HepG2 (cell line): Measurements from ENCODE around the gene EPC1. TPM values are rescaled to one million over a fixed set of nuclear protein-coding genes. Genes with fewer than 3 reads are reported as not detected.

Experiments used
- CBFB ChIP-seq: sonication (generic); formaldehyde crosslinking; IDR thresholded peaks from 2 replicates; pipeline ENCODE4 v1.4.0; 2020; ENCODE audit warnings: missing genetic modification reagents
- FOXC1 ChIP-seq: sonication (generic); formaldehyde crosslinking; IDR thresholded peaks from 2 replicates; pipeline ENCODE4 v1.8.0; 2022; ENCODE audit warnings: mild to moderate bottlenecking, missing genetic modification reagents, borderline replicate concordance
- HES4 ChIP-seq: sonication (generic); formaldehyde crosslinking; IDR thresholded peaks from 2 replicates; pipeline ENCODE4 v1.9.0; 2021; ENCODE audit warnings: mild to moderate bottlenecking, missing genetic modification reagents, borderline replicate concordance
- PAF1 ChIP-seq: IDR thresholded peaks from 2 replicates; pipeline ENCODE4 v1.6.1; 2016; ENCODE audit warnings: missing genetic modification reagents, missing compliant biosample characterization
- PHF5A ChIP-seq: IDR thresholded peaks from one replicate; pipeline ENCODE4 v1.6.1; 2018; ENCODE audit warnings: low read depth, missing genetic modification reagents; ENCODE audit not compliant: unreplicated experiment
- POLR2AphosphoS5 ChIP-seq: IDR thresholded peaks from 2 replicates; pipeline ENCODE4 v1.6.1; 2012; ENCODE audit warnings: low read depth, low read length
- PRPF4 ChIP-seq: fragments of 200-400 bp; formaldehyde crosslinking; IDR thresholded peaks from 2 replicates; pipeline ENCODE4 v1.6.1; 2016; ENCODE audit warnings: low read length, low read depth; ENCODE audit not compliant: poor library complexity, severe bottlenecking
- SIN3A ChIP-seq: IDR thresholded peaks from 2 replicates; pipeline ENCODE4 v1.6.1; 2011; ENCODE audit warnings: low read depth, mild to moderate bottlenecking, control low read depth, low read length, borderline replicate concordance
- SIX1 ChIP-seq: sonication (generic); formaldehyde crosslinking; IDR thresholded peaks from 2 replicates; pipeline ENCODE4 v1.4.0; 2020; ENCODE audit warnings: missing genetic modification reagents, borderline replicate concordance
- TAF1 ChIP-seq: sonication (generic); formaldehyde crosslinking; IDR thresholded peaks from 2 replicates; pipeline ENCODE4 v1.4.0; 2020; ENCODE audit warnings: missing genetic modification reagents
- TBL1XR1 ChIP-seq: fragments of 150-350 bp; IDR thresholded peaks from 2 replicates; pipeline ENCODE4 v1.6.1; 2014; ENCODE audit warnings: borderline replicate concordance, low read length; ENCODE audit not compliant: partially characterized antibody
- TEAD2 ChIP-seq: sonication (generic); formaldehyde crosslinking; IDR thresholded peaks from 2 replicates; pipeline ENCODE4 v1.9.0; 2021; ENCODE audit warnings: missing genetic modification reagents
- TERF1 ChIP-seq: sonication (generic); formaldehyde crosslinking; IDR thresholded peaks from 2 replicates; pipeline ENCODE4 v1.8.0; 2022; ENCODE audit warnings: mild to moderate bottlenecking, missing genetic modification reagents, moderate library complexity
- USF2 ChIP-seq, 2 experiments: sonication (generic) in 1 of 2; formaldehyde crosslinking in 1 of 2; IDR thresholded peaks; 2 replicates each; pipeline versions ENCODE4 v1.5.1 to v1.6.1; 2011 to 2020; ENCODE audit warnings: borderline replicate concordance in 1 of 2, low read depth in 1 of 2, low read length in 1 of 2, mild to moderate bottlenecking in 1 of 2, missing genetic modification reagents in 1 of 2, moderate library complexity in 1 of 2
- ZFP36L1 ChIP-seq: sonication (generic); formaldehyde crosslinking; IDR thresholded peaks from 2 replicates; pipeline ENCODE4 v1.8.0; 2022; ENCODE audit warnings: mild to moderate bottlenecking, missing genetic modification reagents, moderate library complexity
- ZNF468 ChIP-seq: sonication (generic); formaldehyde crosslinking; IDR thresholded peaks from 2 replicates; pipeline ENCODE4 v1.8.0; 2022; ENCODE audit warnings: mild to moderate bottlenecking, moderate library complexity, missing genetic modification reagents
- ZNF543 ChIP-seq: sonication (generic); formaldehyde crosslinking; IDR thresholded peaks from 2 replicates; pipeline ENCODE4 v1.4.0; 2020; ENCODE audit warnings: mild to moderate bottlenecking, missing genetic modification reagents
- ZNF557 ChIP-seq: sonication (generic); formaldehyde crosslinking; IDR thresholded peaks from 2 replicates; pipeline ENCODE4 v1.4.0; 2020; ENCODE audit warnings: missing genetic modification reagents
- ZNF607 ChIP-seq: sonication (generic); formaldehyde crosslinking; IDR thresholded peaks from 2 replicates; pipeline ENCODE4 v1.5.1; 2020; ENCODE audit warnings: missing genetic modification reagents, mild to moderate bottlenecking, borderline replicate concordance
- ZNF670 ChIP-seq: sonication (generic); formaldehyde crosslinking; IDR thresholded peaks from 2 replicates; pipeline ENCODE4 v1.8.0; 2022; ENCODE audit warnings: mild to moderate bottlenecking, missing genetic modification reagents, borderline replicate concordance
- ZNF891 ChIP-seq: sonication (generic); formaldehyde crosslinking; IDR thresholded peaks from 2 replicates; pipeline ENCODE4 v1.5.0; 2020; ENCODE audit warnings: mild to moderate bottlenecking, missing genetic modification reagents
- polyA plus RNA-seq, 8 experiments: library from polyadenylated mRNA; depleted of rRNA in 3 of 8; stranded (reverse) in 7 of 8; unstranded in 1 of 8; fragments of >200 nt; fragmentation: Illumina TruSeq in 4 of 8; extraction: Trizol in 4 of 8; gene quantifications; 2 replicates each; pipeline versions ENCODE4 v1.2.1 to v1.2.3, GENCODE V29; 2011 to 2016; ENCODE audit warnings: low read depth in 4 of 8, missing spikeins in 1 of 8, mixed read lengths in 1 of 8; ENCODE audit not compliant: insufficient read depth in 1 of 8
- total RNA-seq, 5 experiments: library from RNA; depleted of rRNA; stranded (reverse); fragments of >200 nt; fragmentation: Illumina TruSeq; extraction: Trizol; gene quantifications; 2 replicates each; pipeline ENCODE4 v1.2.3, GENCODE V29; 2016; ENCODE audit warnings: low read depth in 1 of 5
- TF ChIP-seq, protein P1 (sequence below): sonication (generic); formaldehyde crosslinking; IDR thresholded peaks from 2 replicates; pipeline ENCODE4 v1.5.0; 2020; ENCODE audit warnings: mild to moderate bottlenecking, missing genetic modification reagents, borderline replicate concordance

Gene EPC1
- total and polyA plus RNA-seq, 2 of the 13 experiments (the other 11 are each of a cell fraction or from before 2014, with no cell fraction given), result 28.7 to 44.2 TPM

- TF ChIP-seq, protein P1, sequence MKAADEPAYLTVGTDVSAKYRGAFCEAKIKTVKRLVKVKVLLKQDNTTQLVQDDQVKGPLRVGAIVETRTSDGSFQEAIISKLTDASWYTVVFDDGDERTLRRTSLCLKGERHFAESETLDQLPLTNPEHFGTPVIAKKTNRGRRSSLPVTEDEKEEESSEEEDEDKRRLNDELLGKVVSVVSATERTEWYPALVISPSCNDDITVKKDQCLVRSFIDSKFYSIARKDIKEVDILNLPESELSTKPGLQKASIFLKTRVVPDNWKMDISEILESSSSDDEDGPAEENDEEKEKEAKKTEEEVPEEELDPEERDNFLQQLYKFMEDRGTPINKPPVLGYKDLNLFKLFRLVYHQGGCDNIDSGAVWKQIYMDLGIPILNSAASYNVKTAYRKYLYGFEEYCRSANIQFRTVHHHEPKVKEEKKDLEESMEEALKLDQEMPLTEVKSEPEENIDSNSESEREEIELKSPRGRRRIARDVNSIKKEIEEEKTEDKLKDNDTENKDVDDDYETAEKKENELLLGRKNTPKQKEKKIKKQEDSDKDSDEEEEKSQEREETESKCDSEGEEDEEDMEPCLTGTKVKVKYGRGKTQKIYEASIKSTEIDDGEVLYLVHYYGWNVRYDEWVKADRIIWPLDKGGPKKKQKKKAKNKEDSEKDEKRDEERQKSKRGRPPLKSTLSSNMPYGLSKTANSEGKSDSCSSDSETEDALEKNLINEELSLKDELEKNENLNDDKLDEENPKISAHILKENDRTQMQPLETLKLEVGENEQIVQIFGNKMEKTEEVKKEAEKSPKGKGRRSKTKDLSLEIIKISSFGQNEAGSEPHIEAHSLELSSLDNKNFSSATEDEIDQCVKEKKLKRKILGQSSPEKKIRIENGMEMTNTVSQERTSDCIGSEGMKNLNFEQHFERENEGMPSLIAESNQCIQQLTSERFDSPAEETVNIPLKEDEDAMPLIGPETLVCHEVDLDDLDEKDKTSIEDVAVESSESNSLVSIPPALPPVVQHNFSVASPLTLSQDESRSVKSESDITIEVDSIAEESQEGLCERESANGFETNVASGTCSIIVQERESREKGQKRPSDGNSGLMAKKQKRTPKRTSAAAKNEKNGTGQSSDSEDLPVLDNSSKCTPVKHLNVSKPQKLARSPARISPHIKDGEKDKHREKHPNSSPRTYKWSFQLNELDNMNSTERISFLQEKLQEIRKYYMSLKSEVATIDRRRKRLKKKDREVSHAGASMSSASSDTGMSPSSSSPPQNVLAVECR (CRISPR knock-in tag), result peak; percentile 74
- TF ChIP-seq POLR2AphosphoS5 (peak; percentile 55; the same call in 1 of the 2 replicates), TERF1 (no peak), PRPF4 (no peak), ZNF891 (CRISPR knock-in tag) (peak; percentile 76; the same call in 1 of the 2 replicates), PAF1 (CRISPR knock-in tag) (no peak), ZNF468 (no peak), HES4 (CRISPR knock-in tag) (no peak), FOXC1 (CRISPR knock-in tag) (peak; percentile 86), USF2 (IDR thresholded peaks at IDR 0.05; ENCODE audit: low read depth, low read length) (peak; percentile 91), USF2 (CRISPR knock-in tag; IDR thresholded peaks at IDR 0.05; ENCODE audit: borderline replicate concordance) (peak; percentile 93; the same call in 1 of the 2 replicates), TAF1 (no peak), ZNF557 (CRISPR knock-in tag) (no peak), ZNF607 (CRISPR knock-in tag) (no peak), ZFP36L1 (CRISPR knock-in tag) (peak; percentile 90; the same call in 1 of the 2 replicates), SIX1 (CRISPR knock-in tag) (no peak; the same call in 1 of the 2 replicates), TEAD2 (no peak), ZNF543 (peak; percentile 100), PHF5A (peak; percentile 87), SIN3A (no peak), CBFB (CRISPR knock-in tag) (peak; percentile 19; the same call in 1 of the 2 replicates), TBL1XR1 (peak; percentile 48), ZNF670 (CRISPR knock-in tag) (peak; percentile 93; the same call in 1 of the 2 replicates)
Measured at GRCh38 chr10:32346134-32346550, 816 bp downstream of the EPC1 start (continued).
